Uterus (tissue), 4 donors: ENCODE measurements around the gene ARMH3. TPM values are rescaled to one million over a fixed set of nuclear protein-coding genes. Genes with fewer than 3 reads are reported as not detected.

ENCODE experiments used
- DNase-seq, 2 donors: peaks; one replicate each; pipeline ENCODE4 v3.0.0-alpha.2; 2019 to 2020
- H3K27ac ChIP-seq, 2 donors: fragments of 200-600 bp; sonication (generic); 1 replicate in 1 of 2; 2 replicates in 1 of 2; pipeline ENCODE4 v1.5.1; 2016 to 2018
- H3K27me3 ChIP-seq, 2 donors: fragments of 200-600 bp; sonication (generic); one replicate each; pipeline ENCODE4 v1.5.1; 2018 to 2019; ENCODE audit warnings: control low read depth in 1 of 2
- H3K36me3 ChIP-seq, 2 donors: fragments of 200-600 bp; sonication (generic); one replicate each; pipeline ENCODE4 v1.5.1; 2019; ENCODE audit warnings: control low read depth in 1 of 2
- H3K4me1 ChIP-seq, 2 donors: fragments of 200-600 bp; sonication (generic); one replicate each; pipeline ENCODE4 v1.5.1; 2018 to 2019; ENCODE audit warnings: control low read depth in 1 of 2
- H3K4me3 ChIP-seq, 2 donors: fragments of 200-600 bp; sonication (generic); 1 replicate in 1 of 2; 2 replicates in 1 of 2; pipeline ENCODE4 v1.5.1; 2018 to 2019; ENCODE audit warnings: mild to moderate bottlenecking in 1 of 2
- H3K9me3 ChIP-seq, 2 donors: fragments of 200-600 bp; sonication (generic); one replicate each; pipeline ENCODE4 v1.5.1; 2019; ENCODE audit warnings: control low read depth in 1 of 2
- POLR2A ChIP-seq, 2 donors: fragments of 450-650 bp; IDR thresholded peaks; one replicate each; pipeline ENCODE4 v1.6.1; 2016; ENCODE audit warnings: antibody characterized with exemption in 2 of 2, mild to moderate bottlenecking in 1 of 2, moderate library complexity in 1 of 2
- intact Hi-C: fragments of 100-400 bp; cut with DNase I; formaldehyde crosslinking; loops from one replicate; pipeline ENCODE4 v1.15.1; 2023; ENCODE audit warnings: low total_unique reads
- total RNA-seq, 4 donors: library from RNA; depleted of rRNA in 3 of 4; stranded (reverse); fragments of >200 nt in 3 of 4; gene quantifications; one replicate each; pipeline versions ENCODE4 v1.1.0 to v1.2.4, GENCODE V29; 2014 to 2023
- TF ChIP-seq, protein P1 (sequence below), 4 experiments: fragments of 200-600 bp in 2 of 4; fragments of 450-650 bp in 2 of 4; sonication (generic) in 2 of 4; IDR thresholded peaks; one replicate each; pipeline ENCODE4 v1.5.1; 2016 to 2019; ENCODE audit warnings: antibody characterized with exemption in 4 of 4, mild to moderate bottlenecking in 2 of 4, moderate library complexity in 1 of 4
- donor health status: DM: yes; HTN: yes; CAD: no.

ARMH3 gene
- total RNA-seq, 4 donors from 2014 or later: 10.6 to 29.8 (median 20.9) TPM

DNA sequence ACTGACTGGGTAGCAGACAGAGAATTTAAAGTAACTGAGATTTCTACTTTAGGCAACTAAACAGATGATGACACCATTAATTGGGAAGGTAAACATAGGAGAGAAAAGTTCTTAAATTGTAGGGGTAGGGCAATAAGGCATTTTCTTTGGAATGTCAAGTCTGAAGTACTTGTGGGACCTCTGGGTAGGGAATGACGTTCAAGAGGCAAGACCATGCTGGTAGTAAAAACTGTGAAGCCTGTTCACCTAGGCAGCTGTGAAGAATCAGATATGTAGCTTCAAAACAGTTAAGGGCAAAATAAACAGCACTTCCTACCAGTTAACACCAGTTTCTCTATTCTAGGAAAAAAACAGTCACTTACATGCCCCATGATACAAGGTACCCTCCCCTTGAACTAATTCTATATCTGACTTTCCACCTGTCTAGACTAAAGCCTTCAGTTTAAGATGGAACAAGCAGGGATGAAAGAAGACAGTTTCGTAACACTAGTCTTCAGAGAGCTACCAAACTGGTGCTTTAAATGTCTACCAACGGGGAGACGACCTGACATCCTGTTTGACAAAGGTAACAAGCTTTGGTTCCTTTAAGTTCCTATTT, 149.3 kb downstream of the ARMH3 start:
- DNase-seq: no peak
- H3K4me3 ChIP-seq: no peak overlapping the region
- no peaks in the 10 kb centered on the region for H3K27me3 ChIP-seq
- TF ChIP-seq POLR2A (IDR thresholded peaks at IDR 0.05): no peak
- TF ChIP-seq, protein P1, sequence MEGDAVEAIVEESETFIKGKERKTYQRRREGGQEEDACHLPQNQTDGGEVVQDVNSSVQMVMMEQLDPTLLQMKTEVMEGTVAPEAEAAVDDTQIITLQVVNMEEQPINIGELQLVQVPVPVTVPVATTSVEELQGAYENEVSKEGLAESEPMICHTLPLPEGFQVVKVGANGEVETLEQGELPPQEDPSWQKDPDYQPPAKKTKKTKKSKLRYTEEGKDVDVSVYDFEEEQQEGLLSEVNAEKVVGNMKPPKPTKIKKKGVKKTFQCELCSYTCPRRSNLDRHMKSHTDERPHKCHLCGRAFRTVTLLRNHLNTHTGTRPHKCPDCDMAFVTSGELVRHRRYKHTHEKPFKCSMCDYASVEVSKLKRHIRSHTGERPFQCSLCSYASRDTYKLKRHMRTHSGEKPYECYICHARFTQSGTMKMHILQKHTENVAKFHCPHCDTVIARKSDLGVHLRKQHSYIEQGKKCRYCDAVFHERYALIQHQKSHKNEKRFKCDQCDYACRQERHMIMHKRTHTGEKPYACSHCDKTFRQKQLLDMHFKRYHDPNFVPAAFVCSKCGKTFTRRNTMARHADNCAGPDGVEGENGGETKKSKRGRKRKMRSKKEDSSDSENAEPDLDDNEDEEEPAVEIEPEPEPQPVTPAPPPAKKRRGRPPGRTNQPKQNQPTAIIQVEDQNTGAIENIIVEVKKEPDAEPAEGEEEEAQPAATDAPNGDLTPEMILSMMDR (IDR thresholded peaks at IDR 0.05): no peak
- intact Hi-C loops: no loop called here
- H3K27ac ChIP-seq: no peak overlapping the region
- H3K4me1 ChIP-seq: no peaks in the 10 kb centered on the region
- no peaks in the 10 kb centered on the region for H3K36me3 ChIP-seq
- H3K9me3 ChIP-seq: no peaks in the 10 kb centered on the region

DNA sequence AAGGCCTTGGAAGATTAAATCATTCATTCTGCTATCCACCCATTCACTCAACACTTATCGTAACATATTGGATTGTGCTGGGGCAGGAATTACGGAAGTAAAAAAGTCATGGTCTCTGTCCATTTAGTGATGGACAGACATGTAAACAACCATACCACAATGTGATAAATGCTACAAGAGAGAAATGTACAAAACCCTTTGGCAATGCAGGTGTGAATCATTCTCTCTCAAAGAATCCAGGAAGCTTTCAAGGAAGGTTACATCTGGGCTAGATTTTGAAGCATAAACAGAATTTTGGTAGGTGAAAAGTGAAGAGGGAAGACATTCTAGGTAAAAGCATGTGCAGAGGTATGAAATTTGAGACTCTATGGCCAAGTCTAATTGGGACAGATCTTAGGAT, 150.7 kb downstream of the ARMH3 start:
- Histone ChIP-seq H3K4me1 (no peaks in the 10 kb centered on the region), H3K36me3 (no peaks in the 10 kb centered on the region), H3K9me3 (no peaks in the 10 kb centered on the region), H3K27ac (no peak overlapping the region), H3K27me3 (no peaks in the 10 kb centered on the region), H3K4me3 (no peak overlapping the region)
- no peak for DNase-seq
- no peak for TF ChIP-seq POLR2A (IDR thresholded peaks at IDR 0.05)
- TF ChIP-seq, protein P1 (IDR thresholded peaks at IDR 0.05): no peak
- intact Hi-C loops: no loop called here

DNA sequence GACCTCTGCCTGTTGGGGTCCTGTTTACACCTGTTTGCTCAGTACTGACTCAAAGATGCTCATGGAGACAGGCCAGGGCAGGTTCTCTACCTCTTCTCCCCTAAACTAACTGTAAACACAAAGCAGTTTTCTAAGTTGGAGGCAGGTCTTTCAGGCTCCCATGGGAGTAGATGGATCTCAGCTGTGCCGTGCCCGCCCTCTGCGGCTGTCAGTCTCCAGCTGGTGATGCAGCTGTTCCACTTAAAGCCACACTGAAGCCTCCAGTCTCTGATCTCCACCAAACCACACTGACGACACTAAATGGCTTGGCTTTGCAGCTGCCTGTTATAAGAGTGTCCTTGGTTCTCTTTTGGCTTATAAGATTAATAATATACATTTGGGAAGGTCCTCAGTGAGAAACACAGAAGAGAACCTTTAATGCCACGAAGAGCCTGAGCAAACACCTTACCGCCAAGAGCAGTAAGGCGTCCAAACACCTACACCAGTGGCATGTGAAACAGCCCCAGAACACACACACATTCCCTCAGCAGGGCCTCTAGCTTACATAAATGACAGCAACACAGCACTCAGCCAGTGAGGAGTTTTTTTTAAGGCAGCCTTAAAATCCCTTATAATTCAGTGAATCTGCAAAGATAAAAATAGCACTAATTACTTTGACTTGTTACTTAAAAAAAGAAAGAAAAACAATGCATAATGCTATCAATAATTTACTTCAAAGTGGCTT, 152.0 kb downstream of the ARMH3 start:
- Histone ChIP-seq H3K4me1 (no peaks in the 10 kb centered on the region), H3K27me3 (no peaks in the 10 kb centered on the region), H3K27ac (no peak overlapping the region), H3K36me3 (no peaks in the 10 kb centered on the region), H3K4me3 (no peak overlapping the region), H3K9me3 (no peaks in the 10 kb centered on the region)
- TF ChIP-seq, protein P1 (IDR thresholded peaks at IDR 0.05): no peak
- no peak for TF ChIP-seq POLR2A (IDR thresholded peaks at IDR 0.05)
- DNase-seq: no peak
- intact Hi-C loops: no loop called here

DNA sequence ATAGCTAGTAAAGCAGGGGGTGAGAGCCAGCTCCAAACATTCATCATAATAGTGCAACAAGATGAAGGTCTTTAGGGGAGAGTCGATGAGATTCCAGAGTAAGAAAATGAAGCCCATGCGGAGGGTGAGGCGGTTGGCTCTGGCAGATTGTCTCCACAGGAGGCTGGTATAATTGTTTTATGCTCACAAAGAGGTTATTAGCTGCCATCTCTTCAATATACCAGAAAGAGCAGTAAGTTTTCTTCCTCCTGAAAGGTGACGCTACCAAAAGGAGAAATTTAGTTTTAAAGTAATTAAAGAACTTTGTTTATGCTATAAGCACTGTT, 153.2 kb downstream of the ARMH3 start:
- Histone ChIP-seq H3K27ac (no peak overlapping the region), H3K27me3 (no peaks in the 10 kb centered on the region), H3K9me3 (no peaks in the 10 kb centered on the region), H3K4me1 (no peaks in the 10 kb centered on the region), H3K4me3 (no peak overlapping the region), H3K36me3 (no peaks in the 10 kb centered on the region)
- no peak for DNase-seq
- TF ChIP-seq POLR2A (IDR thresholded peaks at IDR 0.05): no peak
- TF ChIP-seq, protein P1 (IDR thresholded peaks at IDR 0.05): no peak
- intact Hi-C loops: no loop called here

DNA sequence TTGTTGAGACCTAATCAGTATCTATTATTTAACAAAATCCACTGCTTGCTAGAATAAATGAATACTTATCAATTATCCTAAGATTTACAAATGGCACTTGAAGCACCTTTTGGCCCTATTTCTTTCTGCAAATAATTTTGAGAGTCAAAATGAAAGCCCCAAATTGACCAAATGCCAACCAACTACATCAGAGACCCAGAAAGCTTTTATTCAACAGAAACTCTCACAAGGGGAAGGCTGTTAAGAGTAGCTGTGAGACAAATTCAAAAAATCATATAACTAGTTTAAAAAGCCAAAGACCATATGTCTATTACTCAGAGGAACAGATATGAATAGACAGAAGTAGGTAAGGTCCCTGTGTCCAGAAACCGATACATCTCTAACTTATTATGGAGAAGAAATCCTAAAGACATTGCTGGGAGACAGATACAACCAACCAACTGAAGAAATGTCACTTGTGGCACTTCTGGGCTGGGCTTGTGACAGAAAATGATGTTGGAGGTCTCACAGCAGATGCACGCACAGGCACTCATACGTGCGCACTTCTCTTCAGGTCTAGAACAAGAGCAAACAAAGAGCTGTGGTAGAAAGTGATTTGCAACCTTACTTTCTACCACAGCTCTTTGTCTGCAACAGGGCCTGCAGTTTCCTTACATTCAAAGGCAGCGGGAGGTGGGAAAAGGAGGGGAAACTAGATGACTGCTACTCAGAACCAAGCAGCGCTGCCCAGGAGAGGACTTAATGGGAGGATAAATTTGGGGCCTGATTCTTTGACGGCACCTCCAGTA, 153.7 kb downstream of the ARMH3 start:
- no peaks in the 10 kb centered on the region for H3K4me1 ChIP-seq
- H3K9me3 ChIP-seq: no peaks in the 10 kb centered on the region
- DNase-seq: no peak
- H3K27me3 ChIP-seq: no peaks in the 10 kb centered on the region
- no peak overlapping the region for H3K27ac ChIP-seq
- intact Hi-C loops: no loop called here
- TF ChIP-seq, protein P1 (IDR thresholded peaks at IDR 0.05): no peak
- TF ChIP-seq POLR2A (IDR thresholded peaks at IDR 0.05): no peak
- no peak overlapping the region for H3K4me3 ChIP-seq
- no peaks in the 10 kb centered on the region for H3K36me3 ChIP-seq
